Upper lobe of left lung (tissue), 4 donors: ENCODE results near the gene NFKBIB.

Experiments used
- EP300 ChIP-seq, 4 donors: sonication (generic); formaldehyde crosslinking; IDR thresholded peaks; one replicate each; pipeline ENCODE4 v1.5.1; 2017; ENCODE audit warnings: antibody characterized with exemption in 4 of 4, control low read depth in 2 of 4
- POLR2A ChIP-seq, 4 donors: fragments of 450-650 bp; IDR thresholded peaks; one replicate each; pipeline ENCODE4 v1.5.1; 2016 to 2017; ENCODE audit warnings: antibody characterized with exemption in 4 of 4, mild to moderate bottlenecking in 2 of 4
- TF ChIP-seq, protein P1 (sequence below), 6 experiments: fragments of 450-650 bp in 4 of 6; fragments of 200-600 bp in 2 of 6; sonication (generic) in 2 of 6; IDR thresholded peaks; one replicate each; pipeline ENCODE4 v1.5.1; 2016 to 2019; ENCODE audit warnings: antibody characterized with exemption in 6 of 6

DNA sequence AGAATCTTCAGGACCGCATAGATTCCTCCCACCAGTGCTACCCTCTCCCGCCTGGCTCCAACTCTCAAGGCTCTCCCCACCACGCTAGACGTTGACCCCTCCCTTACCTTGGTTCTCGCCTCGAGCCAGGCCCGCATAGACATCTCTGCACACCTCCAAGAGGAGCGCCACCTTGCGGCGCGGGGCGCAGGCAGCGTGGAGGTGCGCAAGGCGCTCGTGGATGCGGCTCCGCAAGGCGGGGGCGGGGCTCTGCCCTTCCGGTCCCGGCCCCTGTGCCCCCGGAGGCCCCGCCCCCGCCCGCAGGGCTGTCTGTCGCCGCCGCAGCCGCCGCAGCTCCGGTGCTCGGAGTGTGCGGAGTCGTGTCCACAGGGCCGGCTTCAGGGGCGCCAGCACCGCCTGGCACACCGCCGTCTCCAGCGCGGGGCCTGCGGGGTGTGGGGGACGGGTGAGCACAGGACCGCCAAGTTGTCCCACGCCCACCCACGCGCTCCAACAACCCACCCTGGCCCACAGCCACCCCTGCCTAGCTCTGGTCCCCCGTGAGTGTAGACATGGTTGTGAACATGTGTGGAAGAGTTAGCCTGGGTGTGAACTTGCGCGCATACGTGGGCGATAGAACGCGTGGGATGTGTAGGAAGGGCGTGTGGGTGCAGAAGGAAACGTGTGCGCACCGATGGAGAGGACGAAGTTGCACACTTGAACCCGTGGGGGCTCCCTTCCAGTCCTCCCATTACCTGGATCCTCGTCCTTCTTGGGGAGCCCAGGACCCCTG is 29.7 kb upstream of the NFKBIB start:
- TF ChIP-seq, protein P1, sequence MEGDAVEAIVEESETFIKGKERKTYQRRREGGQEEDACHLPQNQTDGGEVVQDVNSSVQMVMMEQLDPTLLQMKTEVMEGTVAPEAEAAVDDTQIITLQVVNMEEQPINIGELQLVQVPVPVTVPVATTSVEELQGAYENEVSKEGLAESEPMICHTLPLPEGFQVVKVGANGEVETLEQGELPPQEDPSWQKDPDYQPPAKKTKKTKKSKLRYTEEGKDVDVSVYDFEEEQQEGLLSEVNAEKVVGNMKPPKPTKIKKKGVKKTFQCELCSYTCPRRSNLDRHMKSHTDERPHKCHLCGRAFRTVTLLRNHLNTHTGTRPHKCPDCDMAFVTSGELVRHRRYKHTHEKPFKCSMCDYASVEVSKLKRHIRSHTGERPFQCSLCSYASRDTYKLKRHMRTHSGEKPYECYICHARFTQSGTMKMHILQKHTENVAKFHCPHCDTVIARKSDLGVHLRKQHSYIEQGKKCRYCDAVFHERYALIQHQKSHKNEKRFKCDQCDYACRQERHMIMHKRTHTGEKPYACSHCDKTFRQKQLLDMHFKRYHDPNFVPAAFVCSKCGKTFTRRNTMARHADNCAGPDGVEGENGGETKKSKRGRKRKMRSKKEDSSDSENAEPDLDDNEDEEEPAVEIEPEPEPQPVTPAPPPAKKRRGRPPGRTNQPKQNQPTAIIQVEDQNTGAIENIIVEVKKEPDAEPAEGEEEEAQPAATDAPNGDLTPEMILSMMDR (IDR thresholded peaks at IDR 0.05): peak; percentile 87 to 95 (median 94)
- TF ChIP-seq POLR2A (IDR thresholded peaks at IDR 0.05) (peak in 1 of 4 donors; percentile 38), EP300 (IDR thresholded peaks at IDR 0.05) (no peak)
